ENCODE results near the gene TMCC1.

DNA sequence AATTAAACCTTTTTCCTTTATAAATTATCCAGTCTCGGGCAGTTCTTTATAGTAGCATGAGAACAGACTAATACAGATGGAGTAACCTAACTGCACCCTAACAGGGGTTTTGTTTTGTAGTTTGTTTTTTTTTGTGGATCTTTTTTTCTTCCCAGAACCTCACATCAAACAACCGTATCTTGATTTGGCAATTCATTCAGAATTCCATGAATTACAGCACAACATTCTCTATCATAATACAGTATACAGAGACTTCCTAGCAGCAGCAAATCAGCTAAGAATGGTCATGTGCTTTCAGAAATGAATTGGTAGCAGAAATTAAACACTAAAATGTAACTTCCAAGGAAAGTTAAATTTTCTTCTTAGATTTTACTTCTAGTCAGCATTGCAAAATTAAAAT lies 114.6 kb downstream of the TMCC1 start:
- TF ChIP-seq, protein P1, sequence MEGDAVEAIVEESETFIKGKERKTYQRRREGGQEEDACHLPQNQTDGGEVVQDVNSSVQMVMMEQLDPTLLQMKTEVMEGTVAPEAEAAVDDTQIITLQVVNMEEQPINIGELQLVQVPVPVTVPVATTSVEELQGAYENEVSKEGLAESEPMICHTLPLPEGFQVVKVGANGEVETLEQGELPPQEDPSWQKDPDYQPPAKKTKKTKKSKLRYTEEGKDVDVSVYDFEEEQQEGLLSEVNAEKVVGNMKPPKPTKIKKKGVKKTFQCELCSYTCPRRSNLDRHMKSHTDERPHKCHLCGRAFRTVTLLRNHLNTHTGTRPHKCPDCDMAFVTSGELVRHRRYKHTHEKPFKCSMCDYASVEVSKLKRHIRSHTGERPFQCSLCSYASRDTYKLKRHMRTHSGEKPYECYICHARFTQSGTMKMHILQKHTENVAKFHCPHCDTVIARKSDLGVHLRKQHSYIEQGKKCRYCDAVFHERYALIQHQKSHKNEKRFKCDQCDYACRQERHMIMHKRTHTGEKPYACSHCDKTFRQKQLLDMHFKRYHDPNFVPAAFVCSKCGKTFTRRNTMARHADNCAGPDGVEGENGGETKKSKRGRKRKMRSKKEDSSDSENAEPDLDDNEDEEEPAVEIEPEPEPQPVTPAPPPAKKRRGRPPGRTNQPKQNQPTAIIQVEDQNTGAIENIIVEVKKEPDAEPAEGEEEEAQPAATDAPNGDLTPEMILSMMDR (IDR thresholded peaks at IDR 0.05), result no peak
- no peak for TF ChIP-seq ZFX (IDR thresholded peaks at IDR 0.05; ENCODE audit: borderline replicate concordance)

All from 22Rv1 (cell line).